HUES48 (cell line): ENCODE data around the gene EIF1AD.

Experiments used
- H3K27ac ChIP-seq: one replicate; pipeline ENCODE4 v1.7.0; 2013; ENCODE audit warnings: low read depth, low read length, inconsistent platforms
- H3K27me3 ChIP-seq: 2 replicates; pipeline ENCODE4 v1.6.1; 2013; ENCODE audit warnings: mild to moderate bottlenecking, low read length; ENCODE audit not compliant: control insufficient read depth, insufficient read depth
- H3K36me3 ChIP-seq: 2 replicates; pipeline ENCODE4 v1.6.1; 2013; ENCODE audit warnings: low read length; ENCODE audit not compliant: control insufficient read depth, insufficient read depth
- H3K4me1 ChIP-seq: 2 replicates; pipeline ENCODE4 v1.6.1; 2013; ENCODE audit warnings: mild to moderate bottlenecking, low read length; ENCODE audit not compliant: control insufficient read depth, insufficient read depth
- H3K4me3 ChIP-seq: 2 replicates; pipeline ENCODE4 v1.5.1; 2013; ENCODE audit warnings: mild to moderate bottlenecking, low read depth, low read length
- H3K9ac ChIP-seq: 2 replicates; pipeline ENCODE4 v1.6.1; 2013; ENCODE audit warnings: mild to moderate bottlenecking, low read depth, low read length, moderate library complexity
- H3K9me3 ChIP-seq: 2 replicates; pipeline ENCODE4 v1.6.1; 2013; ENCODE audit warnings: low read length; ENCODE audit not compliant: control insufficient read depth, insufficient read depth

The EIF1AD gene

GRCh38 chr11:66001942-66002647 is at the start of gene EIF1AD, which contains the start of gene BANF1:
TSS of gene EIF1AD (minus strand) at chr11:66002157. CDS start at chr11:66000389, 1,768 bp downstream.
TSS of gene BANF1 (plus strand) at chr11:66002503. CDS start at chr11:66003251, 748 bp downstream.
- Histone ChIP-seq H3K4me3 (peak within 1 kb of the TSS; percentile 95), H3K4me1 (peaks cover 5% of the 10 kb centered on the region), H3K9ac (peak within 1 kb of the TSS; percentile 68), H3K36me3 (peaks cover 55% of the 10 kb centered on the region), H3K27me3 (no peaks in the 10 kb centered on the region), H3K9me3 (no peaks in the 10 kb centered on the region), H3K27ac (peak within 1 kb of the TSS; percentile 99)

GRCh38 chr11:66051371-66051765 is 49.4 kb upstream of the EIF1AD start:
- Histone ChIP-seq H3K27ac (peak overlapping the region; percentile 98), H3K4me3 (peak overlapping the region; percentile 99), H3K9ac (peak overlapping the region; percentile 73), H3K4me1 (peaks cover 19% of the 10 kb centered on the region), H3K36me3 (peaks cover 33% of the 10 kb centered on the region), H3K27me3 (no peaks in the 10 kb centered on the region), H3K9me3 (no peaks in the 10 kb centered on the region)

- Histone ChIP-seq H3K27ac (peak overlapping the region; percentile 98), H3K9ac (no peak overlapping the region), H3K4me3 (peak overlapping the region; percentile 99; the same call in 1 of the 2 replicates), H3K9me3 (no peaks in the 10 kb centered on the region), H3K4me1 (peaks cover 19% of the 10 kb centered on the region), H3K27me3 (no peaks in the 10 kb centered on the region), H3K36me3 (peaks cover 26% of the 10 kb centered on the region)
Measured at GRCh38 chr11:66050581-66051231, 48.7 kb upstream of the EIF1AD start.

- H3K9ac ChIP-seq: no peak within 1 kb of the TSS
- peak within 1 kb of the TSS; percentile 74 for H3K4me3 ChIP-seq
- no peaks in the 10 kb centered on the region for H3K9me3 ChIP-seq
- peaks cover 27% of the 10 kb centered on the region for H3K4me1 ChIP-seq
- H3K27ac ChIP-seq: peak within 1 kb of the TSS; percentile 15
- H3K27me3 ChIP-seq: no peaks in the 10 kb centered on the region
- H3K36me3 ChIP-seq: peaks cover 22% of the 10 kb centered on the region
Measured at GRCh38 chr11:66048547-66049323, 46.8 kb upstream of the EIF1AD start, which contains the start of gene GAL3ST3. TSS of gene GAL3ST3 (minus strand) at chr11:66049161. CDS start at chr11:66045415, 3,746 bp downstream.

- H3K4me3 ChIP-seq: peak overlapping the region; percentile 74
- peaks cover 23% of the 10 kb centered on the region for H3K4me1 ChIP-seq
- peaks cover 20% of the 10 kb centered on the region for H3K36me3 ChIP-seq
- no peak overlapping the region for H3K27ac ChIP-seq
- H3K27me3 ChIP-seq: no peaks in the 10 kb centered on the region
- no peaks in the 10 kb centered on the region for H3K9me3 ChIP-seq
- H3K9ac ChIP-seq: no peak overlapping the region
Measured at GRCh38 chr11:66047541-66048365, 45.8 kb upstream of the EIF1AD start.

GRCh38 chr11:66046901-66047300 is 44.9 kb upstream of the EIF1AD start:
- peaks cover 23% of the 10 kb centered on the region for H3K4me1 ChIP-seq
- no peaks in the 10 kb centered on the region for H3K27me3 ChIP-seq
- no peaks in the 10 kb centered on the region for H3K9me3 ChIP-seq
- H3K4me3 ChIP-seq: no peak overlapping the region
- no peak overlapping the region for H3K27ac ChIP-seq
- peaks cover 24% of the 10 kb centered on the region for H3K36me3 ChIP-seq
- H3K9ac ChIP-seq: no peak overlapping the region

GRCh38 chr11:66045177-66045639 is 43.3 kb upstream of the EIF1AD start:
- H3K9ac ChIP-seq: no peak overlapping the region
- H3K4me3 ChIP-seq: no peak overlapping the region
- no peak overlapping the region for H3K27ac ChIP-seq
- no peaks in the 10 kb centered on the region for H3K27me3 ChIP-seq
- no peaks in the 10 kb centered on the region for H3K9me3 ChIP-seq
- peaks cover 31% of the 10 kb centered on the region for H3K36me3 ChIP-seq
- H3K4me1 ChIP-seq: 0 out of 2 replicates have a peak, but pooled peaks cover 12% of the 10 kb centered on the region

GRCh38 chr11:66044757-66045156 is 42.8 kb upstream of the EIF1AD start:
- Histone ChIP-seq H3K4me1 (0 out of 2 replicates have a peak, but pooled peaks cover 12% of the 10 kb centered on the region), H3K9me3 (no peaks in the 10 kb centered on the region), H3K4me3 (no peak overlapping the region), H3K9ac (no peak overlapping the region), H3K36me3 (peaks cover 31% of the 10 kb centered on the region), H3K27ac (no peak overlapping the region), H3K27me3 (no peaks in the 10 kb centered on the region)

- no peak overlapping the region for H3K4me3 ChIP-seq
- H3K9ac ChIP-seq: no peak overlapping the region
- no peak overlapping the region for H3K27ac ChIP-seq
- no peaks in the 10 kb centered on the region for H3K9me3 ChIP-seq
- 0 out of 2 replicates have a peak, but pooled peaks cover 8% of the 10 kb centered on the region for H3K4me1 ChIP-seq
- H3K36me3 ChIP-seq: peaks cover 31% of the 10 kb centered on the region
- no peaks in the 10 kb centered on the region for H3K27me3 ChIP-seq
Measured at GRCh38 chr11:66042996-66043906, 41.3 kb upstream of the EIF1AD start.
